ENCODE results near the gene DGKA. TPM values are rescaled to one million over a fixed set of nuclear protein-coding genes. Genes with fewer than 3 reads are reported as not detected.

Gene DGKA
- total and polyA plus RNA-seq, 2 of the 13 experiments (the other 11 are each of a cell fraction or from before 2014, with no cell fraction given) = 2.4 to 5.4 TPM

DNA sequence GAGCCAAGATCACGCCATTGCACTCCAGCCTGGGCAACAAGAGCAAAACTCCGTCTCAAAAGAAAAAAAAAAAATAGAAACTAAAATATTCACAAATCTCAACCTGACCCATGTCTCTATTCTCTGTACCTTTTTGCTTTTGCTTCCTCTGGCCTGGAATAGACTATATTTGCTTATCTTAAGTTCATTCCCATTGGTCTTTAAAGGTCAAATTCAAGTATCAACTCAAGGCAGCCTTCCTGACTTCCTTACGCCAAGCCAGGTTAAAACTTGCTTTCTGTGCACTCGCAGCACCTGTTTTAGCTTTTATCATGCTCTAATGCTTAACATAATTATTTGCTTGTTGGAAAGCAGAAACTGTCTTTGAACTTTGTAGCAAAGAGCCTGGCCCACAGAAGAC, 18.1 kb upstream of the DGKA start:
- ATAC-seq = no peak
- FAIRE-seq = no peak
- POLR2A ChIA-PET = no interaction called here

More for the DNA sequence above, 18.1 kb upstream of the DGKA start:
- no peak overlapping the region for H3K4me2 ChIP-seq (ENCODE audit: low read depth, low read length)
- CTCF ChIA-PET (ENCODE audit: low intra/inter-chr PET ratio, low total read pairs) = no interaction called here
- no TSS peak for BruUV-seq (replicated peaks)
- DNase-seq (ENCODE audit: low spot score) = no peak
- H3K9me3 ChIP-seq (ENCODE audit: low read length) = no peaks in the 10 kb centered on the region
- no peaks in the 10 kb centered on the region for H3K27me3 ChIP-seq (ENCODE audit: control insufficient read depth in 1 of 2, insufficient read depth in 2 of 2, low read length in 2 of 2)
- H2AFZ ChIP-seq (ENCODE audit: low read length) = no peak overlapping the region
- intact Hi-C loops (cut with micrococcal nuclease; ENCODE audit: unreplicated experiment) = no loop called here
- H3K36me3 ChIP-seq (replicated peaks in 1 of 2; ENCODE audit: control insufficient read depth in 1 of 2, insufficient read depth in 2 of 2, low read length in 2 of 2) = peaks cover 0 to 27% of the 10 kb centered on the region in 2 experiments; a peak in 4 of 5 replicates
- 94% methylated on average over 4 of the region's 4 CpGs for WGBS (ENCODE audit: low lambda C conversion rate)
- peaks cover 44% of the 10 kb centered on the region for H3K79me2 ChIP-seq (ENCODE audit: insufficient read depth, low read length)
- in situ Hi-C loops (cut with HindIII; ENCODE audit: extremely low pct_ligation_motif_present, low pct_unique_long_range_greater_than_20kb) = no loop called here
- TF ChIP-seq DR1 (CRISPR knock-in tag; IDR thresholded peaks at IDR 0.05) (no peak), RBM22 (optimal IDR thresholded peaks at IDR 0.05; ENCODE audit: low read length) (no peak), ZNF552 (CRISPR knock-in tag; IDR thresholded peaks at IDR 0.05; ENCODE audit: borderline replicate concordance) (no peak), ZNF563 (CRISPR knock-in tag; IDR thresholded peaks at IDR 0.05) (no peak), ZNF383 (CRISPR knock-in tag; IDR thresholded peaks at IDR 0.05; ENCODE audit: borderline replicate concordance) (no peak), HNRNPLL (IDR thresholded peaks at IDR 0.05; ENCODE audit: low read depth, low read length, poor library complexity, severe bottlenecking) (no peak), ZFP1 (CRISPR knock-in tag; IDR thresholded peaks at IDR 0.05) (no peak), ZNF629 (CRISPR knock-in tag; conservative IDR thresholded peaks at IDR 0.05) (no peak), ZNF446 (CRISPR knock-in tag; IDR thresholded peaks at IDR 0.05) (no peak), KAT8 (CRISPR knock-in tag; IDR thresholded peaks at IDR 0.05) (no peak), ZNF44 (CRISPR knock-in tag; IDR thresholded peaks at IDR 0.05) (no peak)
- TF ChIP-seq, protein P1, sequence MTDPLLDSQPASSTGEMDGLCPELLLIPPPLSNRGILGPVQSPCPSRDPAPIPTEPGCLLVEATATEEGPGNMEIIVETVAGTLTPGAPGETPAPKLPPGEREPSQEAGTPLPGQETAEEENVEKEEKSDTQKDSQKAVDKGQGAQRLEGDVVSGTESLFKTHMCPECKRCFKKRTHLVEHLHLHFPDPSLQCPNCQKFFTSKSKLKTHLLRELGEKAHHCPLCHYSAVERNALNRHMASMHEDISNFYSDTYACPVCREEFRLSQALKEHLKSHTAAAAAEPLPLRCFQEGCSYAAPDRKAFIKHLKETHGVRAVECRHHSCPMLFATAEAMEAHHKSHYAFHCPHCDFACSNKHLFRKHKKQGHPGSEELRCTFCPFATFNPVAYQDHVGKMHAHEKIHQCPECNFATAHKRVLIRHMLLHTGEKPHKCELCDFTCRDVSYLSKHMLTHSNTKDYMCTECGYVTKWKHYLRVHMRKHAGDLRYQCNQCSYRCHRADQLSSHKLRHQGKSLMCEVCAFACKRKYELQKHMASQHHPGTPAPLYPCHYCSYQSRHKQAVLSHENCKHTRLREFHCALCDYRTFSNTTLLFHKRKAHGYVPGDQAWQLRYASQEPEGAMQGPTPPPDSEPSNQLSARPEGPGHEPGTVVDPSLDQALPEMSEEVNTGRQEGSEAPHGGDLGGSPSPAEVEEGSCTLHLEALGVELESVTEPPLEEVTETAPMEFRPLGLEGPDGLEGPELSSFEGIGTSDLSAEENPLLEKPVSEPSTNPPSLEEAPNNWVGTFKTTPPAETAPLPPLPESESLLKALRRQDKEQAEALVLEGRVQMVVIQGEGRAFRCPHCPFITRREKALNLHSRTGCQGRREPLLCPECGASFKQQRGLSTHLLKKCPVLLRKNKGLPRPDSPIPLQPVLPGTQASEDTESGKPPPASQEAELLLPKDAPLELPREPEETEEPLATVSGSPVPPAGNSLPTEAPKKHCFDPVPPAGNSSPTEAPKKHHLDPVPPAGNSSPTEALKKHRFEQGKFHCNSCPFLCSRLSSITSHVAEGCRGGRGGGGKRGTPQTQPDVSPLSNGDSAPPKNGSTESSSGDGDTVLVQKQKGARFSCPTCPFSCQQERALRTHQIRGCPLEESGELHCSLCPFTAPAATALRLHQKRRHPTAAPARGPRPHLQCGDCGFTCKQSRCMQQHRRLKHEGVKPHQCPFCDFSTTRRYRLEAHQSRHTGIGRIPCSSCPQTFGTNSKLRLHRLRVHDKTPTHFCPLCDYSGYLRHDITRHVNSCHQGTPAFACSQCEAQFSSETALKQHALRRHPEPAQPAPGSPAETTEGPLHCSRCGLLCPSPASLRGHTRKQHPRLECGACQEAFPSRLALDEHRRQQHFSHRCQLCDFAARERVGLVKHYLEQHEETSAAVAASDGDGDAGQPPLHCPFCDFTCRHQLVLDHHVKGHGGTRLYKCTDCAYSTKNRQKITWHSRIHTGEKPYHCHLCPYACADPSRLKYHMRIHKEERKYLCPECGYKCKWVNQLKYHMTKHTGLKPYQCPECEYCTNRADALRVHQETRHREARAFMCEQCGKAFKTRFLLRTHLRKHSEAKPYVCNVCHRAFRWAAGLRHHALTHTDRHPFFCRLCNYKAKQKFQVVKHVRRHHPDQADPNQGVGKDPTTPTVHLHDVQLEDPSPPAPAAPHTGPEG (CRISPR knock-in tag; IDR thresholded peaks at IDR 0.05) = no peak
- TF ChIP-seq, protein P2, sequence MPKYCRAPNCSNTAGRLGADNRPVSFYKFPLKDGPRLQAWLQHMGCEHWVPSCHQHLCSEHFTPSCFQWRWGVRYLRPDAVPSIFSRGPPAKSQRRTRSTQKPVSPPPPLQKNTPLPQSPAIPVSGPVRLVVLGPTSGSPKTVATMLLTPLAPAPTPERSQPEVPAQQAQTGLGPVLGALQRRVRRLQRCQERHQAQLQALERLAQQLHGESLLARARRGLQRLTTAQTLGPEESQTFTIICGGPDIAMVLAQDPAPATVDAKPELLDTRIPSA (CRISPR knock-in tag; IDR thresholded peaks at IDR 0.05; ENCODE audit: borderline replicate concordance) = no peak
- TF ChIP-seq, protein P3, sequence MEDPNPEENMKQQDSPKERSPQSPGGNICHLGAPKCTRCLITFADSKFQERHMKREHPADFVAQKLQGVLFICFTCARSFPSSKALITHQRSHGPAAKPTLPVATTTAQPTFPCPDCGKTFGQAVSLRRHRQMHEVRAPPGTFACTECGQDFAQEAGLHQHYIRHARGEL (CRISPR knock-in tag; IDR thresholded peaks at IDR 0.05) = no peak
- TF ChIP-seq, protein P4, sequence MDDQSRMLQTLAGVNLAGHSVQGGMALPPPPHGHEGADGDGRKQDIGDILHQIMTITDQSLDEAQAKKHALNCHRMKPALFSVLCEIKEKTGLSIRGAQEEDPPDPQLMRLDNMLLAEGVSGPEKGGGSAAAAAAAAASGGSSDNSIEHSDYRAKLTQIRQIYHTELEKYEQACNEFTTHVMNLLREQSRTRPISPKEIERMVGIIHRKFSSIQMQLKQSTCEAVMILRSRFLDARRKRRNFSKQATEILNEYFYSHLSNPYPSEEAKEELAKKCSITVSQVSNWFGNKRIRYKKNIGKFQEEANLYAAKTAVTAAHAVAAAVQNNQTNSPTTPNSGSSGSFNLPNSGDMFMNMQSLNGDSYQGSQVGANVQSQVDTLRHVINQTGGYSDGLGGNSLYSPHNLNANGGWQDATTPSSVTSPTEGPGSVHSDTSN (CRISPR knock-in tag; IDR thresholded peaks at IDR 0.05; ENCODE audit: borderline replicate concordance) = no peak
- TF ChIP-seq, protein P5, sequence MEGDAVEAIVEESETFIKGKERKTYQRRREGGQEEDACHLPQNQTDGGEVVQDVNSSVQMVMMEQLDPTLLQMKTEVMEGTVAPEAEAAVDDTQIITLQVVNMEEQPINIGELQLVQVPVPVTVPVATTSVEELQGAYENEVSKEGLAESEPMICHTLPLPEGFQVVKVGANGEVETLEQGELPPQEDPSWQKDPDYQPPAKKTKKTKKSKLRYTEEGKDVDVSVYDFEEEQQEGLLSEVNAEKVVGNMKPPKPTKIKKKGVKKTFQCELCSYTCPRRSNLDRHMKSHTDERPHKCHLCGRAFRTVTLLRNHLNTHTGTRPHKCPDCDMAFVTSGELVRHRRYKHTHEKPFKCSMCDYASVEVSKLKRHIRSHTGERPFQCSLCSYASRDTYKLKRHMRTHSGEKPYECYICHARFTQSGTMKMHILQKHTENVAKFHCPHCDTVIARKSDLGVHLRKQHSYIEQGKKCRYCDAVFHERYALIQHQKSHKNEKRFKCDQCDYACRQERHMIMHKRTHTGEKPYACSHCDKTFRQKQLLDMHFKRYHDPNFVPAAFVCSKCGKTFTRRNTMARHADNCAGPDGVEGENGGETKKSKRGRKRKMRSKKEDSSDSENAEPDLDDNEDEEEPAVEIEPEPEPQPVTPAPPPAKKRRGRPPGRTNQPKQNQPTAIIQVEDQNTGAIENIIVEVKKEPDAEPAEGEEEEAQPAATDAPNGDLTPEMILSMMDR (CRISPR knock-in tag; IDR thresholded peaks at IDR 0.05) = no peak
- H3K9ac ChIP-seq (ENCODE audit: insufficient read depth, low read depth, low read length) = no peak overlapping the region
- H3K4me3 ChIP-seq (replicated peaks in 1 of 3; ENCODE audit: insufficient read depth in 1 of 3, low read depth in 2 of 3, low read length in 3 of 3) = no peak overlapping the region
- peaks cover 4% of the 10 kb centered on the region; the same call in 1 of the 2 replicates for H4K20me1 ChIP-seq (ENCODE audit: insufficient read depth, low read length)
- no peak overlapping the region for H3K27ac ChIP-seq (ENCODE audit: extremely low read length, insufficient read depth, low read length)
- H3K4me1 ChIP-seq (ENCODE audit: insufficient read depth, low read length) = peaks cover 46% of the 10 kb centered on the region
